DMS53 treated with DMSO at 0.1 percent for 48 hours (cell line): Measurements from ENCODE around the gene DRC3.

Experiments used
- DNase-seq: peaks from one replicate; lab custom pipeline; 2025; ENCODE audit not compliant: unreplicated experiment; lab: John Stamatoyannopoulos, UW

The DRC3 gene

GRCh38 chr17:18041776-18042175 is 69.1 kb downstream of the DRC3 start:
- DNase-seq, result no peak

GRCh38 chr17:18042983-18043382 is 70.3 kb downstream of the DRC3 start:
- no peak for DNase-seq

DNA sequence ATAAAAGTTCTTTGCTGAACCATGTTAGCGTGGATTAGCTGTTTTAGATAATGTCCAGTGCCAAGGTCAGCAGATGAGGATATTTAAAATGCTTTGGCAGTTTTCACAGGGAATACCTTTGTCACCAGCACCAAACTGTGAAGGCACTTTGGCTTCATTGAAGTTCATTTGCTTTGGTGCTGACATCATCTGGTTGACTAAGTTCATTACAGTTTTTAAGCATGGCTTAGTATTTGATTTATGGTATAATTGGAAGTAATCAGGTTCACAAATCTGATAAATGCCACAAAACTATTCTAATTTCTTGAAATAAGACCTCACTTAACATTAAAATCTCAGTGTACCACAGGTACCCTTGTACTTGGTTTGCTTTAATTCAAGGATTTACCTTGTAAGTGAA is 70.8 kb downstream of the DRC3 start:
- DNase-seq, result no peak

DNA sequence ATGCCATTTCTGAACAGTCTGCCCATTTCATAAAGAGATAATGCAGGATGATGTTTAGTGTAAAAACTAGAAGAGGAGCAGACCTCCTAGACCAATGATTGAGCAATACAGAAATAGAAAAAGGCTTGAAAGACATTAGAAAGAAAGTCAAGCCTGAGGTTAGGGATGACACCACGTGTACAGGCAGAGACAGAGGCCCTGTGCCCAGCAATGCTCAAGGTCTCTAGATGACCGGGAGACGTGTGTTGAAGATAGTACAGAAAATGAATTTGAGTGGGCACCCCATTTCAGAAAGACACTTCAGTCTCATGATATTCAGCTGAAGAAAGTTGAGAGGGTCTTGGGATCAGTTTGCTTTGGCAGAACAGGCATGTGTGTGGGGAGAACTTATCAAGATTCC is 71.9 kb downstream of the DRC3 start:
- DNase-seq, result no peak

GRCh38 chr17:18045691-18046350 is 73.2 kb downstream of the DRC3 start:
- no peak for DNase-seq

DNA sequence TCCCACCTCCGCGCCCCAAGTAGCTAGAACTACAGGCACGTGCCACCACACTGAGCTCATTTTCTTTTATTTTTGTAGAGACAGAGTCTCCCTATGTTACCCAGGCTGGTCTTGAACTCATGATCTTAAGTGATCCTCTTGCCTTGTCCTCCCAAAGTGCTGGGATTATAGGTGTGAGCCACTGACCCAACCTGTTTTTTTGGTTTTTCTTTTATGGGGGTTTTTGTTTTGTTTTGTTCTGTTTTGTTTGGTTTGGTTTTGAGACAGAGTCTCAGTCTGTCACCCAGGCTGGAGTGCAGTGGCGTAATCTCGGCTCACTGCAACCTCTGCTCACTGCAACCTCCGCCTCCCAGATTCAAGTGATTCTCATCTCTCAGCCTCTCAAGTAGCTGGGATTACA is 82.9 kb downstream of the DRC3 start:
- no peak for DNase-seq

GRCh38 chr17:18056214-18056613 is 83.6 kb downstream of the DRC3 start:
- no peak for DNase-seq

DNA sequence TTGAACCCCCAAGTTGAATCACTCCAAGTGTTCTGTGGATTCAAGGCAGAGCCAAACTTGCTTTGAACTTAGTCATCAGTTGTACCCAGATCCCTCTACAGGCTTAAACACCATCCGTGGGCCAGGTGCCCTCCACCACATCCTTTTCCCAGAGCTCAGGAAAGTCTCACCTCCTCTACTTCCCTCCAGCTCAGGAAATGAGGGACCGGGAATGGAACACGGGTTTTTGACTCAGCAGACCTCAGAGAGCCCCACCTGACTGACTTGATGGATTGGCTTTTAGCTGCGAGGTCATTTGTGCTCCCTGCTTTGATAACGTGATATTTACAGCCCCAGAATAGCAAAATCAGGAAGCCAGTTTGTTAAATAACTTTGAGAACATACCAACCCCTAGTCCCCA is 86.6 kb downstream of the DRC3 start:
- no peak for DNase-seq

GRCh38 chr17:18064053-18064452 is 91.4 kb downstream of the DRC3 start:
- DNase-seq, result no peak

- DNase-seq, result no peak
These were observed 92.9 kb downstream of the DRC3 start for GRCh38 chr17:18065546-18065945.
